ENCODE results near the gene CDK11B. TPM values are rescaled to one million over a fixed set of nuclear protein-coding genes. Genes with fewer than 3 reads are reported as not detected.

CDK11B gene
- total RNA-seq, 1 donor from 2014 or later, result 28.5 TPM

DNA sequence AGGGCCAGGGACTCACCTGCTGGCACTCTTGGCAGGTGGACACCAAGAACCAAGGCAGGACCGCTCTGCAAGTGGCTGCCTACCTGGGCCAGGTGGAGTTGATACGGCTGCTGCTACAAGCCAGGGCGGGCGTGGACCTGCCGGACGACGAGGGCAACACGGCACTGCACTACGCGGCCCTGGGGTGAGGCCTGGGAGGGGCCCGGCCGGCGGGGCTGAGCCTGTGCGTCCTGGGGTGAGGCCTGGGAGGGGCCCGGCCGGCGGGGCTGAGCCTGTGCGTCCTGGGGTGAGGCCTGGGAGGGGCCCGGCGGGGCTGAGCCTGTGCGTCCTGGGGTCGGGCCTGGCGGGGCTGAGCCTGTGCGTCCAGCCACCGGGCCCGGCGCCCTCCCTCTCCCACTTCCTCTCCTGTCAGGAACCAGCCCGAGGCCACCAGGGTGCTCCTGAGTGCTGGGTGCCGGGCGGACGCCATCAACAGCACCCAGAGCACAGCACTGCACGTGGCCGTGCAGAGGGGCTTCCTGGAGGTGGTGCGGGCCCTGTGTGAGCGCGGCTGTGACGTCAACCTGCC, 31.5 kb downstream of the CDK11B start:
- Mint-ChIP-seq H3K36me3 (ENCODE audit: low read depth) (no peaks in the 10 kb centered on the region), H3K27ac (no peak overlapping the region), H3K4me1 (peaks cover 6% of the 10 kb centered on the region), H3K9me3 (no peaks in the 10 kb centered on the region), H3K4me3 (no peak overlapping the region), H3K27me3 (peaks cover 4% of the 10 kb centered on the region)
- TF ChIP-seq, protein P1, sequence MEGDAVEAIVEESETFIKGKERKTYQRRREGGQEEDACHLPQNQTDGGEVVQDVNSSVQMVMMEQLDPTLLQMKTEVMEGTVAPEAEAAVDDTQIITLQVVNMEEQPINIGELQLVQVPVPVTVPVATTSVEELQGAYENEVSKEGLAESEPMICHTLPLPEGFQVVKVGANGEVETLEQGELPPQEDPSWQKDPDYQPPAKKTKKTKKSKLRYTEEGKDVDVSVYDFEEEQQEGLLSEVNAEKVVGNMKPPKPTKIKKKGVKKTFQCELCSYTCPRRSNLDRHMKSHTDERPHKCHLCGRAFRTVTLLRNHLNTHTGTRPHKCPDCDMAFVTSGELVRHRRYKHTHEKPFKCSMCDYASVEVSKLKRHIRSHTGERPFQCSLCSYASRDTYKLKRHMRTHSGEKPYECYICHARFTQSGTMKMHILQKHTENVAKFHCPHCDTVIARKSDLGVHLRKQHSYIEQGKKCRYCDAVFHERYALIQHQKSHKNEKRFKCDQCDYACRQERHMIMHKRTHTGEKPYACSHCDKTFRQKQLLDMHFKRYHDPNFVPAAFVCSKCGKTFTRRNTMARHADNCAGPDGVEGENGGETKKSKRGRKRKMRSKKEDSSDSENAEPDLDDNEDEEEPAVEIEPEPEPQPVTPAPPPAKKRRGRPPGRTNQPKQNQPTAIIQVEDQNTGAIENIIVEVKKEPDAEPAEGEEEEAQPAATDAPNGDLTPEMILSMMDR (IDR thresholded peaks at IDR 0.05), result no peak
- DNase-seq (no peak), ATAC-seq (ENCODE audit: low read depth) (no peak)
- CTCF ChIA-PET, result no interaction called here
- intact Hi-C loops (cut with micrococcal nuclease), result no loop called here
- POLR2A ChIA-PET, result no interaction called here

- ChIA-PET POLR2A (no interaction called here), CTCF (no interaction called here)
- intact Hi-C loops (cut with micrococcal nuclease), result no loop called here
- Mint-ChIP-seq H3K27me3 (peaks cover 3% of the 10 kb centered on the region), H3K4me1 (peaks cover 3% of the 10 kb centered on the region), H3K4me3 (no peak overlapping the region), H3K36me3 (ENCODE audit: low read depth) (no peaks in the 10 kb centered on the region), H3K9me3 (no peaks in the 10 kb centered on the region), H3K27ac (no peak overlapping the region)
- DNase-seq (no peak), ATAC-seq (ENCODE audit: low read depth) (no peak)
- TF ChIP-seq, protein P1 (IDR thresholded peaks at IDR 0.05), result no peak
Measured at GRCh38 chr1:1626207-1627141, 32.3 kb downstream of the CDK11B start.

DNA sequence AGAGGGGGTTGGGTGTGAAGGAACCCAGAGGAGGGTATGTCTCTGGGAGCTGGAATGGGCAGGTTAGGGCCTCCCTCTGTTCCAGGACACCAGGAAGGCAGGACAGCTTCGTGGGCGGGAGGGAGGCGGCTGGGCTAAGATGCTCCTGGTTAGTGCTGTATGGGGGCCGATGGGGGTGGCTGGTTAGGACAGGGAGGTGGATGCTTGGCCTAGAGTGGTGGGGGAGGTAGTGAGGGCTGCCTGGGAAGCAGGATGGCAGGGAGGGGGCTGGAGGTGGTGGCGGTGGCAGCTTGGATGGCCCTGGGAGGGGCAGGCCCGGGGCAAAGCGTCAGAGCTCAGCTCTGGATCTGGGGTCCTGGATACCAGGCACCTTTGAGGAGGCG, 33.0 kb downstream of the CDK11B start:
- ChIA-PET POLR2A (interaction anchor here (0.7 kb wide), 1 partner anchor 218 kb away, joined by 3 read pairs; no protein-coding TSS in a partner anchor), CTCF (no interaction called here)

GRCh38 chr1:1625404-1625775, 33.4 kb downstream of the CDK11B start:
- H3K27ac Mint-ChIP-seq, result no peak overlapping the region
- no peaks in the 10 kb centered on the region for H3K9me3 Mint-ChIP-seq
- no peak overlapping the region for H3K4me3 Mint-ChIP-seq
- CTCF ChIA-PET, result no interaction called here
- H3K27me3 Mint-ChIP-seq, result peaks cover 2% of the 10 kb centered on the region
- H3K36me3 Mint-ChIP-seq (ENCODE audit: low read depth), result no peaks in the 10 kb centered on the region
- peaks cover 2% of the 10 kb centered on the region for H3K4me1 Mint-ChIP-seq
- TF ChIP-seq, protein P1 (IDR thresholded peaks at IDR 0.05), result no peak
- ATAC-seq (ENCODE audit: low read depth) (no peak), DNase-seq (no peak)
- POLR2A ChIA-PET, result interaction anchor here (0.7 kb wide), 1 partner anchor 218 kb away, joined by 3 read pairs; no protein-coding TSS in a partner anchor
- intact Hi-C loops (cut with micrococcal nuclease), result no loop called here

More for the DNA sequence above, 33.0 kb downstream of the CDK11B start:
- TF ChIP-seq, protein P1 (IDR thresholded peaks at IDR 0.05), result no peak
- intact Hi-C loops (cut with micrococcal nuclease), result no loop called here
- Mint-ChIP-seq H3K9me3 (no peaks in the 10 kb centered on the region), H3K4me1 (peaks cover 2% of the 10 kb centered on the region), H3K27me3 (peaks cover 2% of the 10 kb centered on the region), H3K27ac (no peak overlapping the region), H3K4me3 (no peak overlapping the region), H3K36me3 (ENCODE audit: low read depth) (no peaks in the 10 kb centered on the region)
- ATAC-seq (ENCODE audit: low read depth), result no peak
- no peak for DNase-seq
